HCT116 (cell line): ENCODE measurements around the gene TCHP. TPM values are rescaled to one million over a fixed set of nuclear protein-coding genes. Genes with fewer than 3 reads are reported as not detected.

Experiments
- ATAC-seq: fragments of 200-7000 bp; cut with Tn5 transposase; 2 replicates; pipeline ENCODE4 v1.9.1; 2020; ENCODE audit warnings: mild to moderate bottlenecking, moderate library complexity
- BruUV-seq: library from RNA; stranded (reverse); fragments of 400-500 nt; replicated peaks from 2 replicates; lab custom pipeline; 2021; lab: Mats Ljungman, UMichigan
- CTCF ChIA-PET: fragments of 300-600 bp; sonication (Branson Sonifier 250); formaldehyde crosslinking; loops from one replicate; lab custom pipeline; 2021; ENCODE audit warnings: antibody characterized with exemption; lab: Charles Lee
- POLR2A ChIA-PET: fragments of 300-600, 350-600 bp; sonication (Branson Sonifier 250); formaldehyde crosslinking; loops from one replicate; lab custom pipeline; 2021; ENCODE audit warnings: antibody characterized with exemption; lab: Charles Lee
- RAD21 ChIA-PET, 2 experiments: fragments of 300-600 bp; sonication (Branson Sonifier 250); formaldehyde crosslinking; loops; one replicate each; lab custom pipeline; 2023; ENCODE audit warnings: low total read pairs in 2 of 2; ENCODE audit not compliant: uncharacterized antibody in 2 of 2, unreplicated experiment in 2 of 2, low non-redundant PET in 1 of 2; lab: Charles Lee
- DNase-seq: peaks from one replicate; pipeline ENCODE4 v3.0.0-alpha.2; 2010; ENCODE audit warnings: low read depth, low spot score
- H2AFZ ChIP-seq: fragments of 200-600 bp; shearing (Covaris generic), sonication (generic); 2 replicates; pipeline ENCODE4 v1.6.1; 2017; ENCODE audit warnings: low read depth, mixed run types, mixed read lengths, antibody characterized with exemption, low read length; ENCODE audit not compliant: poor library complexity, severe bottlenecking
- H3K27ac ChIP-seq: 2 replicates; pipeline ENCODE4 v1.5.1; 2012; ENCODE audit warnings: low read depth, low read length
- H3K27me3 ChIP-seq: fragments of 200-600 bp; sonication (generic); 2 replicates; pipeline ENCODE4 v1.6.1; 2016; ENCODE audit warnings: mixed run types, low read length, mixed read lengths; ENCODE audit not compliant: insufficient read depth
- H3K36me3 ChIP-seq, 2 experiments: fragments of 200-500 bp in 1 of 2; fragments of 200-600 bp in 1 of 2; sonication (Bioruptor generic) in 1 of 2; sonication (generic) in 1 of 2; 2 replicates each; pipeline versions ENCODE4 v1.5.1 to v1.6.1; 2014 to 2016; ENCODE audit warnings: low read length in 2 of 2, inconsistent platforms in 1 of 2, mixed read lengths in 1 of 2, mixed run types in 1 of 2; ENCODE audit not compliant: insufficient read depth in 2 of 2, control insufficient read depth in 1 of 2
- H3K4me1 ChIP-seq, 2 experiments: fragments of 200-600 bp in 1 of 2; sonication (generic) in 1 of 2; 2 replicates each; pipeline versions ENCODE4 v1.5.1 to v1.6.1; 2012 to 2017; ENCODE audit warnings: low read length in 2 of 2, inconsistent platforms in 1 of 2, mild to moderate bottlenecking in 1 of 2, mixed read lengths in 1 of 2, mixed run types in 1 of 2, moderate library complexity in 1 of 2; ENCODE audit not compliant: insufficient read depth in 2 of 2, control insufficient read depth in 1 of 2
- H3K4me2 ChIP-seq: fragments of 200-600 bp; sonication (generic); 2 replicates; pipeline ENCODE4 v1.6.1; 2017; ENCODE audit warnings: mixed run types, low read length, mixed read lengths
- H3K4me3 ChIP-seq, 2 experiments: fragments of 200-600 bp in 1 of 2; sonication (generic) in 1 of 2; replicated peaks in 1 of 2; 2 replicates each; pipeline ENCODE4 v1.5.1; 2011 to 2016; ENCODE audit warnings: low read length in 2 of 2, control low read depth in 1 of 2, low read depth in 1 of 2, mild to moderate bottlenecking in 1 of 2, mixed read lengths in 1 of 2, mixed run types in 1 of 2
- H3K79me2 ChIP-seq: fragments of 200-600 bp; sonication (generic); 2 replicates; pipeline ENCODE4 v1.6.1; 2017; ENCODE audit warnings: mild to moderate bottlenecking, mixed run types, low read length, moderate library complexity, mixed read lengths; ENCODE audit not compliant: insufficient read depth
- H3K9ac ChIP-seq: fragments of 200-600 bp; sonication (generic); 2 replicates; pipeline ENCODE4 v1.6.1; 2016; ENCODE audit warnings: low read length, mixed read lengths
- H3K9me2 ChIP-seq: fragments of 200-600 bp; sonication (generic), shearing (Covaris generic); 2 replicates; pipeline ENCODE4 v1.6.1; 2017; ENCODE audit warnings: mixed run types, mild to moderate bottlenecking, moderate library complexity; ENCODE audit not compliant: insufficient read depth
- H3K9me3 ChIP-seq, 2 experiments: fragments of 200-500 bp in 1 of 2; fragments of 200-600 bp in 1 of 2; sonication (Bioruptor generic) in 1 of 2; sonication (generic) in 1 of 2; 2 replicates each; pipeline ENCODE4 v1.6.1; 2014 to 2017; ENCODE audit warnings: low read length in 2 of 2, mixed read lengths in 2 of 2, inconsistent platforms in 1 of 2, low read depth in 1 of 2, mild to moderate bottlenecking in 1 of 2, mixed run types in 1 of 2, moderate library complexity in 1 of 2; ENCODE audit not compliant: control insufficient read depth in 1 of 2, insufficient read depth in 1 of 2
- H4K20me1 ChIP-seq: fragments of 200-600 bp; sonication (generic), shearing (Covaris generic); 2 replicates; pipeline ENCODE4 v1.6.1; 2017; ENCODE audit warnings: mixed run types, mild to moderate bottlenecking, moderate library complexity; ENCODE audit not compliant: insufficient read depth
- CBX3 ChIP-seq: IDR thresholded peaks from 2 replicates; pipeline ENCODE4 v1.6.1; 2012; ENCODE audit warnings: low read depth
- CEBPB ChIP-seq: IDR thresholded peaks from 2 replicates; pipeline ENCODE4 v1.6.1; 2012; ENCODE audit warnings: low read depth
- ELF1 ChIP-seq: IDR thresholded peaks from 2 replicates; pipeline ENCODE4 v1.6.1; 2012; ENCODE audit warnings: low read depth, borderline replicate concordance
- EZH2 ChIP-seq: fragments of 200-600 bp; sonication (generic); IDR thresholded peaks from 2 replicates; pipeline ENCODE4 v1.6.1; 2017; ENCODE audit warnings: antibody characterized with exemption, mixed run types
- POLR2A ChIP-seq: IDR thresholded peaks from 2 replicates; pipeline ENCODE4 v1.7.0; 2011; ENCODE audit warnings: borderline replicate concordance; ENCODE audit not compliant: insufficient read depth, insufficient read length; ENCODE audit errors: extremely low read depth
- YY1 ChIP-seq: IDR thresholded peaks from 2 replicates; pipeline ENCODE4 v1.6.1; 2011; ENCODE audit warnings: low read length, low read depth, moderate library complexity, mild to moderate bottlenecking; ENCODE audit not compliant: insufficient replicate concordance; ENCODE audit errors: extremely low read depth
- intact Hi-C: fragments of 100-400 bp; cut with micrococcal nuclease; formaldehyde crosslinking; loops from 2 replicates; pipeline ENCODE4 v1.10.0; 2022
- total RNA-seq: library from RNA; stranded (reverse); gene quantifications from one replicate; pipeline ENCODE4 v1.2.1, GENCODE V29; 2021; ENCODE audit not compliant: unreplicated experiment
- TF ChIP-seq, protein P1 (sequence below): IDR thresholded peaks from 2 replicates; pipeline ENCODE4 v1.6.1; 2012
- TF ChIP-seq, protein P2 (sequence below): IDR thresholded peaks from 2 replicates; pipeline ENCODE4 v1.6.1; 2011; ENCODE audit warnings: mild to moderate bottlenecking, low read length, moderate library complexity; ENCODE audit not compliant: insufficient replicate concordance; ENCODE audit errors: extremely low read depth
- TF ChIP-seq, protein P3 (sequence below): IDR thresholded peaks from 2 replicates; pipeline ENCODE4 v1.6.1; 2012

TCHP gene
- total RNA-seq, 1 experiment from 2014 or later, result 17.3 TPM

DNA sequence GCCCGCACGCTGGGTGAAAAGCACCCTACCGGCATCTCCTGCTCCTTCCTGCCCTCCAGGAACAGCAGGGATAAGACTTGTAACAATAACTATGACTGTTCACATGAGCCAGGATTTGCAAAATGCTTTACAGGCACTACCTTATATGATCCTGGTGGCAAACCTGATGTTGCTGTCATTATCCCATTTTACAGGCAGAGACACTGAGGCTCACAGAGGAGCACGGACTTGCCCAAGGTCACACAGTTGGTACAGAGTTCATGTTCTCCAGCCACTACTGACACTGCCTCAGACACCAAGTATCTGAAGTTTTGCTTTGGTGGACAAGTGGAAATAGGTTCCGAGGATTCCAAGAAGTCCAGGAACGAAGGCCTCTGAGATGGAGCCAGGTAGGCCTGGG, 42.4 kb upstream of the TCHP start:
- intact Hi-C loops, result loop anchor here (10.0 kb wide), 1 partner anchor 577 kb away; no protein-coding TSS in a partner anchor
- BruUV-seq, result no TSS peak

DNA sequence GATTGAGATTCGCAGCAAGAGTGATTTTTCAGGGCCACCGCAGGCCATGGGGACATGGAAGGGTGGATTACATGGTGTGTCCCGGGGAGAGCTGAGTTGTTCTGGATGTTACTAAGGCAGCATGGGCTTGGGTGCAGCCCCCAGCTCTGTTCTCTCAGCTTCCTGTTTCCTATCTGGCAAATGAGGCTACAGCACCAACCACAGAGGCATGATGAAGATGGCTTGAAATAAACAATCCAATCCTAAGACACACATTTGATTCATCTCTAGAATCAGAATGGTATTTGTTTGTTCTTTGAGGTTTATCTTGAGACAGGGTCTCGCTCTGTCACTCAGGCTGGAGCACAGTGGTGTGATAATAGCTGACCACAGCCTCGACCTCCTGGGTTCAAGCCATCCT, 41.3 kb upstream of the TCHP start:
- Histone ChIP-seq H3K4me1 (no peaks in the 10 kb centered on the region), H3K4me2 (no peak overlapping the region), H3K36me3 (no peaks in the 10 kb centered on the region), H3K27me3 (no peaks in the 10 kb centered on the region), H2AFZ (no peak overlapping the region), H3K9ac (no peak overlapping the region), H3K9me2 (no peaks in the 10 kb centered on the region), H3K27ac (no peak overlapping the region), H3K9me3 (no peaks in the 10 kb centered on the region), H3K4me3 (no peak overlapping the region), H3K79me2 (no peaks in the 10 kb centered on the region), H4K20me1 (no peaks in the 10 kb centered on the region)
- TF ChIP-seq CEBPB (no peak), YY1 (no peak), POLR2A (no peak), EZH2 (no peak), ELF1 (no peak)
- TF ChIP-seq, protein P1, sequence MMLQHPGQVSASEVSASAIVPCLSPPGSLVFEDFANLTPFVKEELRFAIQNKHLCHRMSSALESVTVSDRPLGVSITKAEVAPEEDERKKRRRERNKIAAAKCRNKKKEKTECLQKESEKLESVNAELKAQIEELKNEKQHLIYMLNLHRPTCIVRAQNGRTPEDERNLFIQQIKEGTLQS, result no peak
- no TSS peak for BruUV-seq
- DNase-seq (no peak), ATAC-seq (no peak)
- intact Hi-C loops, result loop anchor here (10.0 kb wide), 1 partner anchor 576 kb away; no protein-coding TSS in a partner anchor
- CTCF ChIA-PET, result interaction anchor here (2.3 kb wide), 1 partner anchor 13 kb away, joined by 10 read pairs; no protein-coding TSS in a partner anchor
- RAD21 ChIA-PET, result no interaction called here
- POLR2A ChIA-PET, result no interaction called here

More for the DNA sequence above, 42.4 kb upstream of the TCHP start:
- Histone ChIP-seq H4K20me1 (no peaks in the 10 kb centered on the region), H3K27me3 (no peaks in the 10 kb centered on the region), H3K27ac (no peak overlapping the region), H3K4me2 (no peak overlapping the region), H3K79me2 (no peaks in the 10 kb centered on the region), H3K36me3 (no peaks in the 10 kb centered on the region), H3K9ac (no peak overlapping the region), H3K9me2 (no peaks in the 10 kb centered on the region), H2AFZ (no peak overlapping the region), H3K4me3 (no peak overlapping the region), H3K4me1 (no peaks in the 10 kb centered on the region; a peak in 1 of 4 replicates), H3K9me3 (no peaks in the 10 kb centered on the region)
- ChIA-PET POLR2A (no interaction called here), CTCF (interaction anchor here (2.3 kb wide), 1 partner anchor 12 kb away, joined by 10 read pairs; no protein-coding TSS in a partner anchor), RAD21 (no interaction called here)
- no peak for ATAC-seq
- no peak for DNase-seq
- no peak for TF ChIP-seq CBX3
- TF ChIP-seq, protein P2, sequence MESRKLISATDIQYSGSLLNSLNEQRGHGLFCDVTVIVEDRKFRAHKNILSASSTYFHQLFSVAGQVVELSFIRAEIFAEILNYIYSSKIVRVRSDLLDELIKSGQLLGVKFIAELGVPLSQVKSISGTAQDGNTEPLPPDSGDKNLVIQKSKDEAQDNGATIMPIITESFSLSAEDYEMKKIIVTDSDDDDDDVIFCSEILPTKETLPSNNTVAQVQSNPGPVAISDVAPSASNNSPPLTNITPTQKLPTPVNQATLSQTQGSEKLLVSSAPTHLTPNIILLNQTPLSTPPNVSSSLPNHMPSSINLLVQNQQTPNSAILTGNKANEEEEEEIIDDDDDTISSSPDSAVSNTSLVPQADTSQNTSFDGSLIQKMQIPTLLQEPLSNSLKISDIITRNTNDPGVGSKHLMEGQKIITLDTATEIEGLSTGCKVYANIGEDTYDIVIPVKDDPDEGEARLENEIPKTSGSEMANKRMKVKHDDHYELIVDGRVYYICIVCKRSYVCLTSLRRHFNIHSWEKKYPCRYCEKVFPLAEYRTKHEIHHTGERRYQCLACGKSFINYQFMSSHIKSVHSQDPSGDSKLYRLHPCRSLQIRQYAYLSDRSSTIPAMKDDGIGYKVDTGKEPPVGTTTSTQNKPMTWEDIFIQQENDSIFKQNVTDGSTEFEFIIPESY, result no peak
- TF ChIP-seq, protein P3, sequence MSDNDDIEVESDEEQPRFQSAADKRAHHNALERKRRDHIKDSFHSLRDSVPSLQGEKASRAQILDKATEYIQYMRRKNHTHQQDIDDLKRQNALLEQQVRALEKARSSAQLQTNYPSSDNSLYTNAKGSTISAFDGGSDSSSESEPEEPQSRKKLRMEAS, result no peak
